GM18511 (cell line): ENCODE results near the gene RMDN2.
A peak's percentile ranks its signal among the peaks of the same experiment; 100 is the strongest.
"Not testable (repeated sequence)": the region's sequence is repeated elsewhere in the genome, so short reads cannot be mapped to it uniquely, and the experiment has no call there.

Source experiments
- ATAC-seq: cut with Tn5 transposase; IDR thresholded peaks from one replicate; pipeline ENCODE4 v1.9.1; 2021; ENCODE audit warnings: mild to moderate bottlenecking, moderate library complexity; ENCODE audit not compliant: unreplicated experiment

Gene RMDN2

GRCh38 chr2:37930392-37930791, 5.3 kb downstream of the RMDN2 start:
- ATAC-seq: not testable (repeated sequence)

- ATAC-seq: not testable (repeated sequence)
Observed at GRCh38 chr2:37932873-37933272, 7.8 kb downstream of the RMDN2 start.

- peak; percentile 88 for ATAC-seq
Observed at GRCh38 chr2:37934591-37935513, 9.8 kb downstream of the RMDN2 start.

DNA sequence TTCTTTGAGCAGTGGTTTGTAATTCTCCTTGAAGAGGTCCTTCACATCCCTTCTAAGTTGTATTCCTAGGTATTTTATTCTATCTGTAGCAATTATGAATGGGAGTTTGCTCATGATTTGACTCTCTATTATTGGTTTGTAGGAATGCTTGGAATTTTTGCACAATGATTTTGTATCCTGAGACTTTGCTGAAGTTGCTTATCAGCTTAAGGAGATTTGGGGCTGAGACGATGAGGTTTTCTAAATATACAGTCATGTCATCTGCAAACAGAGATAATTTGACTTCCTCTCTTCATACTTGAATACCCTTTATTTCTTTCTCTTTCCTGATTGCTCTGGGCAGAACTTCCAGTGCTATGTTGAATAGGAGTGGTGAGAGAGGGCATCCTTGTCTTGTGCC, 12.5 kb downstream of the RMDN2 start:
- ATAC-seq: not testable (repeated sequence)

GRCh38 chr2:37941267-37941666, 16.2 kb downstream of the RMDN2 start:
- not testable (repeated sequence) for ATAC-seq

DNA sequence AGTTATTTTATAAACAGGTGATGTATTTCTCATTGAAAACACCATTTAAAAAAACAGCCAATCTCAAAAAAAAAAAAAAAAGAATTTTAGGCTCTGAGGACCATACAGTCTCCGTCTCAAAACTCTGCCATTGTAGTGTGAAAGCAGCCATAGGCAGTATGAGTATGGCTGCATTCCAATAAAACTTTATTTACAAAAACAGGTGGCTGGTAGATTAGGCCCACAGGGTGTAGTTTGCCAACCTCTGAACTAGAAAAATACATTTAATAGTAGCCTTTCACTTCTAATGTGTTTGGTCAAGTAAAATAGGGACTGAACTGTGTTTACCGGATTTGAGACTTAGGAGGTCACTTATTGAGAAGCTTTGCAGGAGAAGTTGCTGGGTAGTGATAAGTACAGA, 19.2 kb downstream of the RMDN2 start:
- no peak for ATAC-seq

DNA sequence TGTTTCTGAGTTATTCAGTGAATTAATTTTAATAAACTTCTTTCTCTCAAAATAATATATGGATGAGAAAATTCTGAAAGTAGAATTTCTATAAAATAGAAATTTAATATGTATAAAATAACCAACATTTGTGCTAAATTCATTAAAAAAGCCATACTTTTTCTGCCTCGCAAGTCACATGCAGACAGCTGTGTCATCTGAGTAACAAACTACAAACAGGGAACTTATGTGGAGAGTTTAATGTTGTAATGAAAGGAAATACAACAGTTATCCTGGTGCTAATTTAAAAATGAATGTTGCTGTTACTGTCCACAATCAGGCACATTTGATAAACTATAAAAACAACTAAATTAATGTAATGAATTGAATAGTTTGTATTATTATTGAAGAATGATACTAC, 22.2 kb downstream of the RMDN2 start:
- ATAC-seq: no peak

DNA sequence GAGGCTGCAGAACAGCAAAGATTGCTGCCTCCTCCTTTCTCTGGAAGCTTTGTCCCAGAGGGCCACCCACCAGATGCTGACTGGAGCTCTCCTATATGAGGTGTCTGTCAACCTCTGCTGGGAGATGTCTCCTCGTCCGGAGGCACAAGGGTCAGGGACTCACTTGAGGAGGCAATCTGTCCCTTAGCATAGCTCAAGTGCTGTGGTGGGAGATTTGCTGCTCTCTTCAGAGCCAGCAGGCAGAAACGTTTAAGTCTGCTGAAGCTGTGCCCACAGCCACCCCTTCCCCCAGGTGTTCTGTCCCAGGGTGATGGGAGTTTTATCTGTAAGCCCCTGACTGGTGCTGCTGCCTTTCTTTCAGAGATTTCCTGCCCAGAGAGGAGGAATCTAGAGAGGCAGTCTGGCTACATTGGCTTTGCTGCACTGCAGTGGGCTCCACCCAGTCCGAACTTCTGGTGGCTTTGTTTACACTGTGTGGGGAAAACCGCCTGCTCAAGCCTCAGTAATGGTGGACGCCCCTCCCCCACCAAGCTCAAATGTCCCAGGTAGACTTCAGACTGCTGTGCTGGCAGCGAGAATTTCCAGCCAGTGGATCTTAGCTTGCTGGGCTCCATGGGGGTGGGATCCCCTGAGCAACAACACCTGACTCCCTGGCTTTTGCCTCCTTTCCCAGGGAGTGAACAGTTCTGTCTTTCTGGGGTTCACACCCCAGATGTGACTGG, 37.1 kb downstream of the RMDN2 start:
- not testable (repeated sequence) for ATAC-seq

DNA sequence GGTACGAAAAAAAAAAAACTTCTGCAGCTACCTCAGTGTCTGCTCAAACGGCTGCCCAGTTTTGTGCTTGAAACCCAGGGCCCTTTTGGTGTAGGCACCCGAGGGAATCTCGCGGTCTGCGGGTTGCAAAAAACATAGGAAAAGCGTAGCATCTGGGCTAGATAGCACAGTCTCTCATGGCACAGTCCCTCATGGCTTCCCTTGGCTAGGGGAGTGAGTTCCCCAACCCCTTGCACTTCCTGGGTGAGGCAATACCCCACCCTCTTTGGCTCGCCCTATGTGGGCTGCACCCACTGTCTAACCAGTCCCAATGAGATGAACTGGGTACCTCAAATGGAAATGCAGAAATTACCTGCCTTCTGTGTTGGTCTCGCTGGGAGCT, 37.6 kb downstream of the RMDN2 start:
- ATAC-seq: not testable (repeated sequence)

DNA sequence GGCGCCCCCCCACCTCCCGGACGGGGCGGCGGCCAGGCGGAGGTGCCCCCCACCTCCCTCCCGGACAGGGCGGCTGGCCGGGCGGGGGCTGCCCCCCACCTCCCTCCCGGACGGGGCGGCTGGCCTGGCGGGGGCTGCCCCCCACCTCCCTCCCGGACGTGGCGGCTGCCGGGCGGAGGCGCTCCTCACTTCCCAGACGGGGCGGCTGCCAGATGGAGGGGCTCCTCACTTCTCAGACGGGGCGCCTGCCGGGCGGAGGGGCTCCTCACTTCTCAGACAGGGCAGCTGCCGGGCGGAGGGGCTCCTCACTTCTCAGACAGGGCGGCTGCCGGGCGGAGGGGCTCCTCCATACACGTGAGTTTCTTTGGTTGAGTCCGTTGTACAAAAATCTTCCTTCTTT, 38.8 kb downstream of the RMDN2 start:
- ATAC-seq: not testable (repeated sequence)

DNA sequence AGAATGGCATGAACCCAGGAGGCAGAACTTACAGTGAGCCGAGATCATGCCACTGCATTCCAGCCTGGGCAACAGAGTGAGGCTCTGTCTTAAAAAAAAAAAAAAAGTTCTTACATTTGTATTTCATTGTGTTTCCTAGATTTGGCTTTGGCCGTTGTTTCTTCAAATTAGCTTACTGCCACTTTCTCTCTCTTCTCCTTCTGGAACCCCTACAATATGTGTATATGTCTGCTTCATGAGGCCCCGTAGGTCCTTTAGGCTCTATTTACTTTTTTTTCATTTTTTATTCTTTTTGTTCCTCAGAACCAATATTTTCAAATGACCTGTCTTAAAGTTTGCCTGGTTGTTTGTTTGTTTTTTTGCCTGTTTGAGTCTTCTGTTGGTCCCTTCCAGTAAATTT, 41.2 kb downstream of the RMDN2 start:
- ATAC-seq: no peak

DNA sequence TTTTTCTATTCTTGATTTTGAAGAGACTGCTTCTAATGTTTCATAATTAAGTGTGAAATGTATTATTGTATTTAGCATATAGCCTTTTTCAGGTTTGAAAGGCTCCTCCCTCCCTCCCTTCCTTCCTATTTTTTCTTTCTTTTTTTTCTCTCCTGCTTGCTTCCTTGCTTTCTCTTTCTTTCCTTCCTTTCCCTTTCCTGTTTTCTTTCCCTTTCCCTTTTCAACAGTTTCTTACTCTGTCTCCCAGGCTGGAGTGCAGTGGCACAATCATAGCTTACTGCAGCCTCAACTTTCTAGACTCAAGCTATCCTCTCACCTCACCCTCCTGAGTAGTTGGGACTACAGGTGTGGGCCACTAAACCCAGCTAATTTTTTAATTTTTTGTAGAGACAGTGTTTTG, 44.6 kb downstream of the RMDN2 start:
- ATAC-seq: no peak

DNA sequence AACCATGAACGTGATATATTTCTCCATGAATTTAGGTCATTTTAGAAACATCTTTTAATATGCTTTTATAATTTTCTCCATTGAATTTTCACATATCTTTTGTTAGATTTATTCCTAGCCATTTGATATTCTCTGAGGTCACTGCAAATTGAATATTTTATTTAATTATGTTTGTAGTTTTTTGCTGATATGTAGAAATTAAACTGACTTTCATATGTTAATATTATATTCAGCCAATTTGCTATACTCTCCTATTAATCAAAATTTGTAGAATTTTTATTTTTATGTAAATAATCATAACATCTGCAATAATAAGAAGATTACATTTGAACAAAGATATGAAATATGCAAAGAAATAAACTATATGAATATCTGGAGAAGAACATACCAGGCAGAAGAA, 46.9 kb downstream of the RMDN2 start:
- no peak for ATAC-seq

- no peak for ATAC-seq
Observed at GRCh38 chr2:37973615-37974353, 48.7 kb downstream of the RMDN2 start.

- ATAC-seq: no peak
Observed at GRCh38 chr2:37975808-37976207, 50.7 kb downstream of the RMDN2 start.

- no peak for ATAC-seq
Observed at GRCh38 chr2:37976411-37976810, 51.3 kb downstream of the RMDN2 start.

DNA sequence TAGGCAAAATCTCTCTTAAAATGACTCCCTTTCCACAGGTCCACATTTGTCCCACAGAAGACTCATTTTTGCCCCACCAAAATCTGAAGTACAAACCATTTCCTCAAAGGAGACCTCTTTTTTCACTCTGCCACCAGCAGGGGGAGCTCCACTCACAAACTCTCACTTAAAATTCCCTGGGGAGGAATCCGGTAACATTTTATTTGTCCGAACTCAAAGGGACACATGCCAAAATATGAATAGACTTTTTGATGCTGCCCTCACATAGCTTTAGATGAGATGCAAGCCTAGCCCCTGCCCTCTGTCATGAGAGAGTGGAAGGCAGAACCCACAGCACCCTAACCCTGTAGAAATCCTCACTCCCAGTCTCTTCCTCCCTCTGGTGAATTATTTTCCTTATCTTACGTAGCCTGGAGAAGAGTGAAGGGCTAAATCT, 57.1 kb downstream of the RMDN2 start:
- ATAC-seq: no peak

DNA sequence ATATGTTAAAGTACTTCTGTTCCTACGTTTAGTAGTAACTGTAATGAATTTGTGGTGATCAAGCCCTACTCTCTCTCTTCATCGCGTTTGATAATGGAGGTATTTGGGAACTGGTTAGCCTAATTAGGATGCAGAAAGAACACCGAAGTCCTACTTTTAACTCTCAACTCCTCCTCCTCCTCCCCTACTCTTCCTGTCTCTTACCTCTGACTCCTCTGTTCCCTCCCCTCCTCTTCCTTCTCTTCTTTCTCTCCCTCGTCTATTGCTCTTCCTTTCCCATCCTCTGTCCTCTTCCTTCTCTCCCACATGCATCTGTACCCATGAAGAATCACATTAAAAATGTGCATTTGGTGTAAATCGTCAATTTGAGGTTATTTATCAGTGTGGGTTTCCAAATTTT, 57.8 kb downstream of the RMDN2 start:
- ATAC-seq: no peak

GRCh38 chr2:37983719-37984118, 58.6 kb downstream of the RMDN2 start:
- no peak for ATAC-seq

GRCh38 chr2:37984176-37984575, 59.1 kb downstream of the RMDN2 start:
- ATAC-seq: no peak

DNA sequence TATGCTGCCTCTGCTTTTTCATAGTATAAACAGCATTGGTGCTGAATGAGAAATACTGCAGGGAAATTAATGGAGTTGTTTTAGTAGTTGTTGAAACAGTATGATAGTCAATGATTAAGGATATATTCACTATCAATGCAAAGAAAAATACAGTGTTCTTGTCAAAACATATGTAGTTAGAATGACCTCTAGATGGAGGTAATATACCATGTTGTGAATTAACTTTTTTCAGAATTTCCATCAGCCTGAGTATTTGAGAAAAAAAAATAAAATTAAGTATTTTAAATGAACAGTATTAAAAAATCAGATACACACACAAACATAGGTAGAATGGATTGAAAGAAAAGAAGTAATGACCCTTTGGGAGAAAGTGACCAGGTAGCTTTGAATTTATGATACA, 59.5 kb downstream of the RMDN2 start:
- no peak for ATAC-seq
